UCSD-AML1 (cell line): ENCODE data around the gene PKP1.

Source experiments
- DNase-seq: peaks from one replicate; lab custom pipeline; 2025; ENCODE audit not compliant: unreplicated experiment; lab: John Stamatoyannopoulos, UW

PKP1 gene

GRCh38 chr1:201304126-201304525 lies 20.8 kb downstream of the PKP1 start:
- no peak for DNase-seq

DNA sequence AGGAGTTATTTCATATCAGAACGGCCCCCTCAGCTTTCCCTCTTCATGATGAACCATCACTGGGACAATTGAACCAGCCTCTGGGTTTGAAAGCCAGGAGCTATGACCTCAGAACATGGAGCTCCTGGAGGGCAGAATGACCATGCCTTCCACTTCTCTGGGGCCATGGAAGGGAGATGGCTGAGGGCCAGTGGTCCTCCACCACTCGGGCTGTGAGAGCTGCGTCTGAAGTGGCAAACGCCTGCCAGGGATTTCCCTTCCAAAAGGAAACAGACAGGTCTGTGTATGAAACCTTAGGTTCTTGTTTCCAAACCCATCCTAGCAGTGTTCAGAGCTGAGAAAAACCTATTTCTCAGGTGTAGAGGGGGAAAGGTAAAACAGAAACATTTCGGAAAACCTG lies 22.5 kb downstream of the PKP1 start:
- DNase-seq, result no peak

DNA sequence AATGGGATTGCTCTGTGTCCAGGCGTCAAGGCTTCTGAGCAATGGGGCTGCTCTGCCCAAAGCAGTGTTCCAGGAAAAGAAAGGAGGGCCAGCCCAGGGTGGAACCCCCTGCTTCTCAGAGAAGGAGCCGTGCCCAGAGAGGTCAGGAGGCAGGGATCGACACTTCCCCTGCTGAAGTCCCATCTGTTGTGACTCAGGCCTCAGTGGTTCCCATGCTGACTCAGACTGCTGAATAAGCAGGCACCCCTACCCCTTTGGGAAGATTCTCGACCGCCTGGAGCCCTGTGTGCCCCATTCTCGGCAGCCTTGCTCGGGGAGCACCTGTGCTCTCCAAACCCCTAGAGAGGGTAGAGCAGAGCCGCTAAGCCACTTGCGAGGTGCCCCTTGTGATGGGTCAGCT lies 23.9 kb downstream of the PKP1 start:
- DNase-seq, result no peak

GRCh38 chr1:201307760-201308499 lies 24.6 kb downstream of the PKP1 start:
- DNase-seq, result no peak

GRCh38 chr1:201309416-201309815 lies 26.1 kb downstream of the PKP1 start:
- no peak for DNase-seq

DNA sequence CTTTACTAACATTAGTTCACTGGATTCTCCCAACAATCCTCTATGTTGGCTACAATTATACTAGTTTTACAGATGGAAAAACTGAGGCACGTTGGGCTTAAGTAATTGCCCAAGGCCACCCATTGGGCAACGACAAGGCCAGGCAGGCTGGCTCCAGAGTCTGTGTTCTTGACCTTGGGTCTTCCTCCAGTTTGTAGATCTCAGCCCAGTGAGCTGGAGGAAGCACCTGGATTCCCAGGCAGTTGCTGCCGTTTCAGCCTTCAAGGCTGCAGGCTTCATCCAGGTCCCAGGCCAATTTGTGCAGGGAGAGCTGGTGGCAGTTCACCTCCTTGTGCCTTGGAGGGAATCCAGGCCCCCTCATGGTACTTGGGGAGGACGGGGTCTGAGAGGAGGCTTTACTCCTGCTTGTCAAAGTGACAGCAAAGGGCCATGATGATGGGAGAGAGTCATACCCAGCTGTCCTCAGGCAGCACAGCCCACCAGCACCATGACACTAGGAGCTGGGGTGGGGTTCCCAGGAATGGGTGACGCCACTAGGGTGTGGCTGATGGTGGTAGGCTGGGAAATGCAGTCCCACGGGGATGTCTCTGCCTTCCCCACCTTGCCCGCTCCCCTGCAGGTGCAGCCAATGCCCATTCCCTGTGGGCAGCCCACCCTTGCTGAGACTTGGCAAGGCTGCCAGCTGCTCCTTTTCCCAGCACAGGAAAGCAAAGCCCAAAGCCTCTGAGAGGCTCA lies 27.1 kb downstream of the PKP1 start:
- DNase-seq, result no peak

- no peak for DNase-seq
Measured at GRCh38 chr1:201310986-201311355, 27.7 kb downstream of the PKP1 start.

DNA sequence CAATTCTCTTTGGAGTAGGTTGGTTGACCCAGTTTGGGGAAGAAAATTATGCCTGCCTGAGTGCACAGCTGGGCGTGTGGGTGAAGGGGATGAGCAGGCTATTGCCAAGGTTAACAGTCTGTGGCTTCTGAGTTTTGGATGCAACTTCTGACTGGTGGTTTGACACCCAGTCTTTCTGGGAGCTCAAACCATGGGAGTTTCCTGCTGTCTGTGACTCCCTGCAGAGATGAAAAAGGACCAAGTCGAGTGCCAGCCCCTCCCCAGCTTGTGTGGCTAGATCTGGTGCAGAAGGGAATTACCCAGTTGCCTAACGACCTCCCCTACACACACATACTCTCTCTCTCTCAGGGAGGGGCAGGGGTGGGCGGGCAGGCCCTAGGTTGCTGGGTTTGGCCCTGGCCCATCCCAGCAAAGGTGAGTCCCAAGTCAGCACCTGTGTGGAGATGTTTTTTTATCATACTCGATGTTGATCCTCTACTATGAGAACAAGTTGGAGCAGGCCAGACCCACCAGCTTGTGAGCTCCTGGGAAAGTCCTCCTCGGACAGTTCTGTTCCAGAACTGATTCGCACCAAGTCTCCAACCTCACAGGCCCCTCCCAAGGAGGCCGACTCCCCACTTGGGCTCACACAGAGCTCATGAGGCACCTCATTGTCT lies 28.2 kb downstream of the PKP1 start:
- DNase-seq, result no peak

- no peak for DNase-seq
Measured at GRCh38 chr1:201312298-201312697, 29.0 kb downstream of the PKP1 start.

DNA sequence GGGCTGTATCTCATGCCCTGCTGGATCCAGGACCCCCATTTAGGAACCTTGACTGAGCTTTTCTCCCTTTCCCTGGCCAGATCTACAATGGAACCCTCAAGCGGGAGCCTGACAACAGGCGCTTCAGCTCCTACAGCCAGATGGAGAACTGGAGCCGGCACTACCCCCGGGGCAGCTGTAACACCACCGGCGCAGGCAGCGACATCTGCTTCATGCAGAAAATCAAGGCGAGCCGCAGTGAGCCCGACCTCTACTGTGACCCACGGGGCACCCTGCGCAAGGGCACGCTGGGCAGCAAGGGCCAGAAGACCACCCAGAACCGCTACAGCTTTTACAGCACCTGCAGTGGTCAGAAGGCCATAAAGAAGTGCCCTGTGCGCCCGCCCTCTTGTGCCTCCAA lies 29.8 kb downstream of the PKP1 start:
- DNase-seq, result no peak

- no peak for DNase-seq
Measured at GRCh38 chr1:201316556-201316955, 33.2 kb downstream of the PKP1 start.

DNA sequence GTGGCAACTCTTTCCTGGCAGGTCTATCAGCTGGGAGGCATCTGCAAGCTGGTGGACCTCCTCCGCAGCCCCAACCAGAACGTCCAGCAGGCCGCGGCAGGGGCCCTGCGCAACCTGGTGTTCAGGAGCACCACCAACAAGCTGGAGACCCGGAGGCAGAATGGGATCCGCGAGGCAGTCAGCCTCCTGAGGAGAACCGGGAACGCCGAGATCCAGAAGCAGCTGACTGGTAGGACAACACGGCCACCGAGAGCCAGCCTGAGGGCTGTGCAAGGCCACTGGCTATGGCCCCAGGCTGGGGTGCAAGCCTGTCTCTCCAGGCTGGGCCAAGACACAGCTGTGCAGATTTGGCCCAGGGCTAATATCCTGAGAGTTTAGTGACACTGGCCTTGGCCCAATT lies 34.2 kb downstream of the PKP1 start:
- DNase-seq, result no peak

DNA sequence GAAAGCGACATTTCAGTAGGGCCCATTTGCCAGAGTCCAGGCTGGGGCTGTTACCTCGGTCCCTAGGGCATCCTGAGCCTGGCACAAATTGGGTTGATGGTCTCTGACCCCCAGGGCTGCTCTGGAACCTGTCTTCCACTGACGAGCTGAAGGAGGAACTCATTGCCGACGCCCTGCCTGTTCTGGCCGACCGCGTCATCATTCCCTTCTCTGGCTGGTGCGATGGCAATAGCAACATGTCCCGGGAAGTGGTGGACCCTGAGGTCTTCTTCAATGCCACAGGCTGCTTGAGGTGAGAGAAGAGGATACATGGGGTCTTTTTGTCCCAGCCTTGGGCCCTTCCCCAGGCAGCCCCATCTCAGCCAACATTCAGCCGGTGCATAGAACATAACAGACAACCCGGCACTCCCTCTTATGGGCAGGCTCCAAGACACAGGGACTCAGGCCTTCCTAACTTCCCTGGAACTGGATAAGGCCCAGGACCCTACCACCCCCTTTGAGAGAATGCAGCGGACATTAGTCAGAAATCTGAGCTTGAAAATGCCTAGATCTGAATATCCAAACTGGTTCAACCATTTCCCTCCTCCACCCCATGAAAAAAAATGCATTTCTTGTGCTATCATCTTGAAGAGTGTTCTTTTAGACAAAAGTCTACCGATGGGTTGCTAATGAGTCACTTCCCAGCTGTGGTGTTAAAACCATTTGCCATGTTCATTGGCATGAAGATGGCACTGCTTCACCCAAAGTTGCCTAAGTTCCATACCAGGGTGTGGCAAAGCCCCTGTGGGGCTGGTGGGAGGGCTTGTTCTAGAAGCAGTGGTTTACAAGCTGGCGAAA lies 35.4 kb downstream of the PKP1 start:
- no peak for DNase-seq

- no peak for DNase-seq
Measured at GRCh38 chr1:201319631-201320030, 36.3 kb downstream of the PKP1 start.

- no peak for DNase-seq
Measured at GRCh38 chr1:201320168-201320788, 37.0 kb downstream of the PKP1 start.

DNA sequence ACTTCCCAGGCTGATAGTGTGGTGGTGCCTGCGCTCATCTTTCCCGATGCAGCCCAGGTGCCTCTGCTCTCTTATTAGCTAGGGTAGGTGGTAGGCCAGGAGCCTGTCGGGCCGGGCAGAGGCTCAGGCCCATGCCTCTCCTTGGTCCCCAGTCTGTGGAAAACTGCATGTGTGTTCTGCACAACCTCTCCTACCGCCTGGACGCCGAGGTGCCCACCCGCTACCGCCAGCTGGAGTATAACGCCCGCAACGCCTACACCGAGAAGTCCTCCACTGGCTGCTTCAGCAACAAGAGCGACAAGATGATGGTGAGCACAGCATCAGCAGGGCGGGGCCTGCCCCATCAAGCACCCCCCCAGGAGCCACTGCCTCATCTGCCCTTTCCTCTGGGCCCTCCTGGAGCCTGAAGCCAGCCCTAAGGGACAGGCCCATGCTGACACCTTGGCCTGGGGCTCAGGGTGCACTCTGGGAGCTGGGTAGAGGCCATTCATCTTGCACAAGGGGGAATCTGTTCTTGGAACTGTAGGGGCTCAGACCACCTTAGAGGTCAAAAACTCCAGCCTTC lies 38.6 kb downstream of the PKP1 start:
- DNase-seq, result no peak

- no peak for DNase-seq
Measured at GRCh38 chr1:201322653-201323510, 39.6 kb downstream of the PKP1 start.

GRCh38 chr1:201324306-201324705 lies 41.0 kb downstream of the PKP1 start:
- DNase-seq, result no peak

DNA sequence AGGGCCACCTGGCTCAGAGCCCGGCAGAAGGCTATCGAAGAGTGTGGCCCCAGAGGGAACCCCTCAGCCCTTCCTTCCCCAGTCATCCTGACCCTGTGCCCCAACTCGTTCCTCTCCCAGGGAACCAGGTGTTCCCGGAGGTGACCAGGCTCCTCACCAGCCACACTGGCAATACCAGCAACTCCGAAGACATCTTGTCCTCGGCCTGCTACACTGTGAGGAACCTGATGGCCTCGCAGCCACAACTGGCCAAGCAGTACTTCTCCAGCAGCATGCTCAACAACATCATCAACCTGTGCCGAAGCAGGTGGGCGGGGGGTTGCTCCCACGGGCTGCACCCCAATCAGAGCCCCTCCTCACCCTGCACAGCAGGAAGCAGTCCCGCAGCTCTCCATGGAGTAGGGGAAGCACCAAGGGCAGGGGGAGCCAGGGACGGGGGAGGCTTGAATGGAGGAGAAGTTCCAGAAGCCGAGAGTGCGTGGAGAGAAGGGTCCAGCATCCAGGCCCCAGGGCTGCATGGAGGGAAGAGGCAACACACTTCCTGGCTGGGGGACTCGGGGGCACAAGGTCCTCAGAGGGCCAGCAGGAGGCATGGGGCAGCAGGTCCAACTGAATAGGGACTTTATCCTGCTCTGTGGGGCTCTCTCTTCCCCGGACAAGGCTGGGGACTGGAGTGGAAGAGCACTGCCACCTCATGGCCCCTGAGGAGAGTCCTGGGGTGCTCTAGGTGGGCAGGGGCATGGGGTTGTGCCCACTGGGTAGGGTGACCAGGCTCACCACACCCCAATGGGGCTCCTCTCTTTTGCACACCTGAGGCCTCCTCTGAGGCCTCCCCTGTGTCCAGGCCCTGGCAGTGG lies 41.7 kb downstream of the PKP1 start:
- no peak for DNase-seq
